Right lobe of liver (tissue), 6 donors: ENCODE data around the gene RPS6KB2. TPM values are rescaled to one million over a fixed set of nuclear protein-coding genes. Genes with fewer than 3 reads are reported as not detected.

Experiments used
- ATAC-seq, 4 donors: fragments of 200-7000 bp; cut with Tn5 transposase; one replicate each; pipeline ENCODE4 v1.9.1; 2020; ENCODE audit warnings: mild to moderate bottlenecking in 4 of 4, moderate library complexity in 4 of 4
- DNase-seq, 3 donors: peaks; one replicate each; pipeline ENCODE4 v3.0.0-alpha.2; 2020
- H3K27ac ChIP-seq, 3 donors: fragments of 200-600 bp; one replicate each; pipeline ENCODE4 v1.8.0; 2022
- H3K27me3 ChIP-seq, 2 donors: fragments of 200-600 bp; one replicate each; pipeline ENCODE4 v1.8.0; 2022
- H3K36me3 ChIP-seq, 4 donors: fragments of 200-600 bp; sonication (generic) in 1 of 4; one replicate each; pipeline versions ENCODE4 v1.5.1 to v1.8.0; 2017 to 2022; ENCODE audit warnings: control low read depth in 1 of 4
- H3K4me1 ChIP-seq, 4 donors: fragments of 200-600 bp; sonication (generic) in 1 of 4; one replicate each; pipeline versions ENCODE4 v1.5.1 to v1.8.0; 2017 to 2022; ENCODE audit warnings: control low read depth in 1 of 4
- H3K4me3 ChIP-seq, 3 donors: fragments of 200-600 bp; one replicate each; pipeline ENCODE4 v1.8.0; 2022
- H3K9me3 ChIP-seq, 4 donors: fragments of 200-600 bp; sonication (generic) in 1 of 4; one replicate each; pipeline versions ENCODE4 v1.5.1 to v1.8.0; 2017 to 2022; ENCODE audit warnings: control low read depth in 1 of 4
- CTCF ChIP-seq, 4 donors: fragments of 200-600 bp in 3 of 4; fragments of 450-650 bp in 1 of 4; IDR thresholded peaks; one replicate each; pipeline versions ENCODE4 v1.5.1 to v1.8.0; 2016 to 2022; ENCODE audit warnings: antibody characterized with exemption in 4 of 4, mild to moderate bottlenecking in 2 of 4
- POLR2A ChIP-seq: fragments of 450-650 bp; IDR thresholded peaks from one replicate; pipeline ENCODE4 v1.6.1; 2017; ENCODE audit warnings: antibody characterized with exemption, mild to moderate bottlenecking
- WGBS: methylation state at CpG from one replicate; pipeline ENCODE4 v1.1.6; 2018; ENCODE audit warnings: low coverage, low lambda C conversion rate; ENCODE audit not compliant: insufficient coverage; ENCODE audit errors: missing lambda C conversion rate; 5-methylcytosine and 5-hydroxymethylcytosine counted together
- intact Hi-C, 2 donors: fragments of 100-400 bp; cut with DNase I; formaldehyde crosslinking; loops; one replicate each; pipeline versions ENCODE4 v1.11.2 to v1.14.1; 2022
- total RNA-seq, 6 experiments: library from RNA; depleted of rRNA in 2 of 6; stranded (reverse); fragments of >200 nt in 2 of 6; fragmentation: NEBNext Ultra II Directional in 3 of 6; extraction: Animal tissue kit (Norgen Biotek cat#: 25700) in 3 of 6; gene quantifications; one replicate each; pipeline versions ENCODE4 v1.1.0 to v1.2.4, GENCODE V29; 2016 to 2023
- donor health status: DM: no; HTN: yes; CAD: no.
- donor health status: DM: no; HTN: no; CAD: no.
- donor health status: DM: no; HTN: no; CAD: no.
- donor health status: DM: no; HTN: yes; CAD: no.
- donor health status: DM: no; HTN: yes; CAD: no.

RPS6KB2 gene
- total RNA-seq, 6 experiments from 2014 or later: 18.8 to 37.1 (median 27.1) TPM

GRCh38 chr11:67412495-67413179 is 15.7 kb upstream of the RPS6KB2 start:
- DNase-seq: no peak
- H3K4me1 ChIP-seq: peaks cover 0 to 9% (median 0%) of the 10 kb centered on the region in 4 donors
- no peaks in the 10 kb centered on the region for H3K9me3 ChIP-seq
- H3K4me3 ChIP-seq: no peak overlapping the region
- WGBS: 0% methylated on average over 3 of the region's 9 CpGs
- intact Hi-C loops: no loop called here
- H3K27me3 ChIP-seq: no peaks in the 10 kb centered on the region
- H3K36me3 ChIP-seq: no peaks in the 10 kb centered on the region
- TF ChIP-seq CTCF (IDR thresholded peaks at IDR 0.05) (no peak), POLR2A (no peak)
- no peak overlapping the region for H3K27ac ChIP-seq
- ATAC-seq: no peak

- no peak for ATAC-seq
- Histone ChIP-seq H3K4me1 (peaks cover 0 to 9% (median under 1%) of the 10 kb centered on the region in 4 donors), H3K4me3 (no peak overlapping the region), H3K9me3 (no peaks in the 10 kb centered on the region), H3K27ac (no peak overlapping the region), H3K36me3 (no peaks in the 10 kb centered on the region), H3K27me3 (no peaks in the 10 kb centered on the region)
- no peak for TF ChIP-seq POLR2A
- TF ChIP-seq CTCF (IDR thresholded peaks at IDR 0.05): no peak
- WGBS: 58% methylated on average over 2 of the region's 2 CpGs
- intact Hi-C loops: no loop called here
- no peak for DNase-seq
Observed at GRCh38 chr11:67413266-67413849, 14.9 kb upstream of the RPS6KB2 start.

GRCh38 chr11:67415501-67416304 is 12.6 kb upstream of the RPS6KB2 start, which contains the start of gene CARNS1:
TSS of gene CARNS1 (plus strand) at chr11:67415678. CDS start at chr11:67416200, 522 bp downstream.
- intact Hi-C loops: no loop called here
- no peak within 1 kb of the TSS for H3K27ac ChIP-seq
- no peaks in the 10 kb centered on the region for H3K36me3 ChIP-seq
- ATAC-seq: no peak
- TF ChIP-seq POLR2A (no peak), CTCF (IDR thresholded peaks at IDR 0.05) (no peak)
- H3K4me3 ChIP-seq: no peak within 1 kb of the TSS
- no peak for DNase-seq
- WGBS: 0% methylated on average over 3 of the region's 67 CpGs
- no peaks in the 10 kb centered on the region for H3K27me3 ChIP-seq
- H3K9me3 ChIP-seq: no peaks in the 10 kb centered on the region
- peaks cover 0 to 30% (median 11%) of the 10 kb centered on the region in 4 donors for H3K4me1 ChIP-seq

GRCh38 chr11:67416416-67417335 is 11.6 kb upstream of the RPS6KB2 start:
- TF ChIP-seq POLR2A: no peak
- TF ChIP-seq CTCF (IDR thresholded peaks at IDR 0.05): no peak
- intact Hi-C loops: no loop called here
- H3K9me3 ChIP-seq: no peaks in the 10 kb centered on the region
- H3K4me1 ChIP-seq: peaks cover 0 to 30% (median 11%) of the 10 kb centered on the region in 4 donors
- DNase-seq (no peak), ATAC-seq (no peak)
- no peak overlapping the region for H3K27ac ChIP-seq
- no peaks in the 10 kb centered on the region for H3K36me3 ChIP-seq
- 54% methylated on average over 5 of the region's 21 CpGs for WGBS
- H3K27me3 ChIP-seq: no peaks in the 10 kb centered on the region
- H3K4me3 ChIP-seq: no peak overlapping the region
